IgD-negative memory B cell (primary cell): ENCODE measurements around the gene TSNAXIP1. TPM values are rescaled to one million over a fixed set of nuclear protein-coding genes. Genes with fewer than 3 reads are reported as not detected.

Experiments used
- H3K27ac Mint-ChIP-seq, 3 donors: one replicate each; pipeline ENCODE4 v1.8.0; 2020 to 2022; ENCODE audit warnings: mild to moderate bottlenecking in 3 of 3, mixed read lengths in 3 of 3, moderate library complexity in 1 of 3
- H3K27me3 Mint-ChIP-seq: one replicate; pipeline ENCODE4 v1.8.0; 2021; ENCODE audit warnings: mixed read lengths
- H3K36me3 Mint-ChIP-seq: one replicate; pipeline ENCODE4 v1.8.0; 2020; ENCODE audit warnings: mild to moderate bottlenecking, mixed read lengths
- H3K4me1 Mint-ChIP-seq, 3 donors: one replicate each; pipeline ENCODE4 v1.8.0; 2020 to 2022; ENCODE audit warnings: mixed read lengths in 3 of 3, mild to moderate bottlenecking in 1 of 3
- H3K4me3 Mint-ChIP-seq, 4 donors: one replicate each; pipeline ENCODE4 v1.8.0; 2020 to 2022; ENCODE audit warnings: mild to moderate bottlenecking in 4 of 4, mixed read lengths in 4 of 4, moderate library complexity in 3 of 4
- H3K9me3 Mint-ChIP-seq, 3 donors: one replicate each; pipeline ENCODE4 v1.8.0; 2020 to 2021; ENCODE audit warnings: mixed read lengths in 3 of 3, mild to moderate bottlenecking in 1 of 3
- polyA plus RNA-seq: library from polyadenylated mRNA; unstranded; fragments of 300-500 nt; fragmentation: Illumina TruSeq; gene quantifications from one replicate; pipeline ENCODE4 v1.2.3, GENCODE V29; 2021

Gene TSNAXIP1
- polyA plus RNA-seq, 1 donor from 2014 or later, result not detected

GRCh38 chr16:67872131-67872630, 65.5 kb downstream of the TSNAXIP1 start:
- Mint-ChIP-seq H3K27me3 (no peaks in the 10 kb centered on the region), H3K4me1 (peaks cover 18 to 24% (median 23%) of the 10 kb centered on the region in 3 donors), H3K9me3 (no peaks in the 10 kb centered on the region), H3K36me3 (no peaks in the 10 kb centered on the region), H3K27ac (peak overlapping the region; percentile 78 to 92 (median 86)), H3K4me3 (peak overlapping the region; percentile 88 to 96 (median 90))

GRCh38 chr16:67872631-67873434, 66.1 kb downstream of the TSNAXIP1 start, which contains the start of gene EDC4:
Gene EDC4 (plus strand): TSS chr16:67873052. CDS start chr16:67873262, 210 bp downstream.
- Mint-ChIP-seq H3K4me3 (peak within 1 kb of the TSS; percentile 88 to 96 (median 92)), H3K4me1 (peaks cover 18 to 24% (median 23%) of the 10 kb centered on the region in 3 donors), H3K27me3 (no peaks in the 10 kb centered on the region), H3K36me3 (peaks cover 1% of the 10 kb centered on the region), H3K27ac (peak within 1 kb of the TSS; percentile 83 to 92 (median 86)), H3K9me3 (no peaks in the 10 kb centered on the region)

GRCh38 chr16:67873435-67874370, 67.0 kb downstream of the TSNAXIP1 start:
- no peaks in the 10 kb centered on the region for H3K27me3 Mint-ChIP-seq
- peak overlapping the region; percentile 18 to 85 (median 83) for H3K27ac Mint-ChIP-seq
- peaks cover 18 to 24% (median 23%) of the 10 kb centered on the region in 3 donors for H3K4me1 Mint-ChIP-seq
- no peaks in the 10 kb centered on the region for H3K9me3 Mint-ChIP-seq
- peak overlapping the region; percentile 88 to 96 (median 92) for H3K4me3 Mint-ChIP-seq
- peaks cover 1% of the 10 kb centered on the region for H3K36me3 Mint-ChIP-seq

GRCh38 chr16:67874372-67874771, 67.7 kb downstream of the TSNAXIP1 start:
- Mint-ChIP-seq H3K27ac (peak overlapping the region in 1 of 3 donors; percentile 83), H3K4me1 (peaks cover 18 to 24% (median 23%) of the 10 kb centered on the region in 3 donors), H3K9me3 (no peaks in the 10 kb centered on the region), H3K4me3 (peak overlapping the region; percentile 88 to 96 (median 92)), H3K36me3 (peaks cover 1% of the 10 kb centered on the region), H3K27me3 (no peaks in the 10 kb centered on the region)

GRCh38 chr16:67877064-67877463, 70.4 kb downstream of the TSNAXIP1 start:
- no peaks in the 10 kb centered on the region for H3K9me3 Mint-ChIP-seq
- H3K4me1 Mint-ChIP-seq, result peaks cover 18 to 24% (median 23%) of the 10 kb centered on the region in 3 donors
- H3K36me3 Mint-ChIP-seq, result peaks cover 4% of the 10 kb centered on the region
- H3K4me3 Mint-ChIP-seq, result peak overlapping the region in 1 of 4 donors; percentile 63
- H3K27me3 Mint-ChIP-seq, result no peaks in the 10 kb centered on the region
- H3K27ac Mint-ChIP-seq, result no peak overlapping the region

Other genes with a start within 250 kb of the TSNAXIP1 start
- 70.9 TPM for gene CTCF, start 244.4 kb upstream of the TSNAXIP1 start, polyA plus RNA-seq
- 14.5 TPM for gene CARMIL2, start 161.7 kb upstream of the TSNAXIP1 start, polyA plus RNA-seq
- gene ACD, start 146.6 kb upstream of the TSNAXIP1 start, polyA plus RNA-seq, result 48.6 TPM
- 18.5 TPM for gene PARD6A, start 145.9 kb upstream of the TSNAXIP1 start, polyA plus RNA-seq
- 1.8 TPM for gene ENKD1, start 140.1 kb upstream of the TSNAXIP1 start, polyA plus RNA-seq
- 8.2 TPM for gene C16orf86, start 140.1 kb upstream of the TSNAXIP1 start, polyA plus RNA-seq
- gene GFOD2, start 87.6 kb upstream of the TSNAXIP1 start, polyA plus RNA-seq, result 13.4 TPM
- 10.9 TPM for gene RANBP10, start 329 bp upstream of the TSNAXIP1 start, polyA plus RNA-seq
- 101 TPM for gene THAP11, start 35.4 kb downstream of the TSNAXIP1 start, polyA plus RNA-seq
- gene NUTF2, start 40.0 kb downstream of the TSNAXIP1 start, polyA plus RNA-seq, result 111 TPM
- 13.4 TPM for gene CENPT, start 40.8 kb downstream of the TSNAXIP1 start, polyA plus RNA-seq
- gene EDC4, start 66.2 kb downstream of the TSNAXIP1 start, polyA plus RNA-seq, result 18.6 TPM
- gene NRN1L, start 78.0 kb downstream of the TSNAXIP1 start, polyA plus RNA-seq, result 0.95 TPM
- 22.4 TPM for gene PSKH1, start 86.4 kb downstream of the TSNAXIP1 start, polyA plus RNA-seq
- gene CTRL, start 125.0 kb downstream of the TSNAXIP1 start, polyA plus RNA-seq, result 2.1 TPM
- gene PSMB10, start 130.0 kb downstream of the TSNAXIP1 start, polyA plus RNA-seq, result 510 TPM
- 0.81 TPM for gene LCAT, start 137.2 kb downstream of the TSNAXIP1 start, polyA plus RNA-seq
- gene SLC12A4, start 161.7 kb downstream of the TSNAXIP1 start, polyA plus RNA-seq, result 3.9 TPM
- gene DPEP3, start 173.6 kb downstream of the TSNAXIP1 start, polyA plus RNA-seq, result not detected
- gene DPEP2, start 192.6 kb downstream of the TSNAXIP1 start, polyA plus RNA-seq, result 45.3 TPM
- not detected for gene DPEP2NB, start 209.0 kb downstream of the TSNAXIP1 start, polyA plus RNA-seq
- 35.8 TPM for gene DDX28, start 216.3 kb downstream of the TSNAXIP1 start, polyA plus RNA-seq
- gene DUS2, start 216.4 kb downstream of the TSNAXIP1 start, polyA plus RNA-seq, result 68.3 TPM